Osteoblast (primary cell): ENCODE measurements around the gene ASF1B. TPM values are rescaled to one million over a fixed set of nuclear protein-coding genes. Genes with fewer than 3 reads are reported as not detected.

Experiments
- DNase-seq: peaks from one replicate; pipeline ENCODE4 v3.0.0; 2011; ENCODE audit warnings: low spot score, mixed read lengths; ENCODE audit not compliant: insufficient read length; ENCODE audit errors: missing footprints
- H2AFZ ChIP-seq: 2 replicates; pipeline ENCODE4 v1.6.0; 2011; ENCODE audit warnings: mild to moderate bottlenecking, low read length
- H3K27ac ChIP-seq: 2 replicates; pipeline ENCODE4 v1.5.1; 2011; ENCODE audit warnings: mild to moderate bottlenecking, low read depth, low read length, moderate library complexity
- H3K27me3 ChIP-seq: 2 replicates; pipeline ENCODE4 v1.6.0; 2012; ENCODE audit warnings: mild to moderate bottlenecking, control low read depth, inconsistent platforms, low read length, moderate library complexity; ENCODE audit not compliant: insufficient read depth
- H3K36me3 ChIP-seq: 2 replicates; pipeline ENCODE4 v1.5.1; 2011; ENCODE audit warnings: mild to moderate bottlenecking, low read length, control low read depth, moderate library complexity; ENCODE audit not compliant: insufficient read depth
- H3K4me1 ChIP-seq: 2 replicates; pipeline ENCODE4 v1.5.1; 2011; ENCODE audit warnings: mild to moderate bottlenecking, low read length, control low read depth, moderate library complexity; ENCODE audit not compliant: insufficient read depth
- H3K4me2 ChIP-seq: 2 replicates; pipeline ENCODE4 v1.6.0; 2011; ENCODE audit warnings: mild to moderate bottlenecking, low read length; ENCODE audit not compliant: insufficient read depth
- H3K4me3 ChIP-seq: fragments of 200-600 bp; sonication (generic); 3 replicates; pipeline ENCODE4 v1.5.1; 2012; ENCODE audit warnings: mild to moderate bottlenecking, low read length, inconsistent platforms; ENCODE audit not compliant: insufficient read depth
- H3K79me2 ChIP-seq: 2 replicates; pipeline ENCODE4 v1.6.0; 2012; ENCODE audit warnings: mild to moderate bottlenecking, low read length, control low read depth, inconsistent platforms; ENCODE audit not compliant: insufficient read depth
- H3K9me3 ChIP-seq: 2 replicates; pipeline ENCODE4 v1.5.1; 2011; ENCODE audit warnings: low read depth, low read length, control low read depth
- H4K20me1 ChIP-seq: 2 replicates; pipeline ENCODE4 v1.6.0; 2012; ENCODE audit warnings: mild to moderate bottlenecking, low read length, control low read depth; ENCODE audit not compliant: insufficient read depth
- CTCF ChIP-seq: IDR thresholded peaks from 2 replicates; pipeline ENCODE4 v1.5.1; 2011; ENCODE audit warnings: mild to moderate bottlenecking, low read depth, low read length, moderate library complexity; ENCODE audit errors: extremely low read depth
- total RNA-seq: library from RNA; depleted of rRNA; stranded (reverse); fragments of >200 nt; gene quantifications from 2 replicates; pipeline ENCODE4 v1.2.3, GENCODE V29; 2012

The ASF1B gene
- total RNA-seq, 1 donor, result 1.1 TPM

DNA sequence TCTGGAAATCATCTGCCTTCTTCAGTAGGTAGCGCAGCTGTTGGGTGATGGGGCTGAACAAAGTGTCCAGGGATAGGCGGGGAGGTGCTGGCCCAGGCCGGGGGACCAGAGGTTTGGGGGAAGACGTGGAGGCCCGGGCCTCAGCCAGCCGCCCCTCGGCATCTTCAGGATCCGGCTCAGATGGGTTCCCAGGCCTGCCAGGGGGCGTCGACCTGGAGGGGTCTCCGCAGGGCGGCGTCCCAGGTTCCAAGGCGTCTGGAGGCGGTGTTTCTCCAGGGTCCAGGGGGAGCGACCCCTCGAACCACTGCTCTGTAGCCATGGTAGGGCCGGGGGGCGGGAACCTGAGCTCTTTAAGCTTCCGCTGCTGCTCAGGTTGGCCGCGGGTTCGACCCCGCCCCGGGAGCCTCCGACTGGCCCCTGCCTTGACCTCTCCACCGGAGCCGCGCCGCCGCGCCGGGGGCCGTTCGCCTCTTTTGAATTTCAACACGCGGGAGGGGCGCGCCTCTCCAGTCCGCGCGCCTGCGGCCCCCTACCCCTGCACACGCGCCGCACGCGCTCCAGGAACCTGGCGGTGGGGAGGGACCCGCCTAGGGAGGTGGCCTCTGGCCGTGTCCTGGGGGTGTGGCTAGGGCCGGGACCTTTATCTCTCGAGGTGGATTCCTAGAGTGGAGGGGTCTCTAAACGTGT, 50.9 kb downstream of the ASF1B start, which contains the start of gene C19orf67:
C19orf67 (minus strand) TSS at position 475 of the 687 bp plus-strand sequence; CDS start at position 319, 156 bp downstream.
- H3K4me3 ChIP-seq, result no peak within 1 kb of the TSS
- H3K27me3 ChIP-seq, result no peaks in the 10 kb centered on the region
- H3K9me3 ChIP-seq, result no peaks in the 10 kb centered on the region
- peaks cover 14% of the 10 kb centered on the region for H3K36me3 ChIP-seq
- no peak within 1 kb of the TSS for H2AFZ ChIP-seq
- no peak within 1 kb of the TSS for H3K4me2 ChIP-seq
- H3K27ac ChIP-seq, result no peak within 1 kb of the TSS
- DNase-seq, result peak; percentile 82
- no peak for TF ChIP-seq CTCF
- H3K79me2 ChIP-seq, result peaks cover 8% of the 10 kb centered on the region
- H3K4me1 ChIP-seq, result peaks cover 14% of the 10 kb centered on the region
- H4K20me1 ChIP-seq, result peaks cover 12% of the 10 kb centered on the region

DNA sequence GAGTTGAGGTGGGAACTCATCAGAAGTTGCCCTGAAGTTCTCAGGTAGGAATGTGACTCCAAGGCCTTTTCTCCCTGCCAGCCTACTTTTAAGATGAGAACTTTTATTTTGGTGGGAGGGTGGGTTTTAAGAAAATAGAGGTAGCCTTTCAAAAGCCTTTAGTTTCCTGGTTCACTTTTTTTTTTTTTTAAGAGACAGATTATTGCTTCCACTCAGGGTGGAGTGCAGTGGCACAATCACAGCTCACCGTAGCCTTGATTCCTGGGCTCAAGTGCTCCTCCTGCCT, 53.8 kb downstream of the ASF1B start:
- peaks cover 17% of the 10 kb centered on the region for H3K4me1 ChIP-seq
- H2AFZ ChIP-seq, result no peak overlapping the region
- H3K79me2 ChIP-seq, result peaks cover 11% of the 10 kb centered on the region
- no peak overlapping the region for H3K27ac ChIP-seq
- no peaks in the 10 kb centered on the region for H4K20me1 ChIP-seq
- H3K9me3 ChIP-seq, result no peaks in the 10 kb centered on the region
- H3K36me3 ChIP-seq, result peaks cover 4% of the 10 kb centered on the region
- no peak for DNase-seq
- peak overlapping the region; percentile 90 for H3K4me2 ChIP-seq
- H3K4me3 ChIP-seq, result peak overlapping the region; percentile 81
- no peaks in the 10 kb centered on the region for H3K27me3 ChIP-seq
- TF ChIP-seq CTCF, result no peak

GRCh38 chr19:14081797-14082674, 54.4 kb downstream of the ASF1B start:
- H3K9me3 ChIP-seq, result no peaks in the 10 kb centered on the region
- H3K4me3 ChIP-seq, result peak overlapping the region; percentile 81
- H3K27me3 ChIP-seq, result no peaks in the 10 kb centered on the region
- H3K27ac ChIP-seq, result peak overlapping the region; percentile 71
- TF ChIP-seq CTCF, result no peak
- peak overlapping the region; percentile 90 for H3K4me2 ChIP-seq
- no peaks in the 10 kb centered on the region for H3K36me3 ChIP-seq
- DNase-seq, result peak; percentile 96
- H4K20me1 ChIP-seq, result no peaks in the 10 kb centered on the region
- H2AFZ ChIP-seq, result peak overlapping the region; percentile 79
- H3K79me2 ChIP-seq, result peaks cover 11% of the 10 kb centered on the region
- H3K4me1 ChIP-seq, result peaks cover 17% of the 10 kb centered on the region
